ENCODE measurements around the gene PHAF1. TPM values are rescaled to one million over a fixed set of nuclear protein-coding genes. Genes with fewer than 3 reads are reported as not detected.
A peak's percentile ranks its signal among the peaks of the same experiment; 100 is the strongest.

The PHAF1 gene
- total and polyA plus RNA-seq, 2 of the 13 experiments (the other 11 are each of a cell fraction or from before 2014, with no cell fraction given): 48.3 to 174 TPM

GRCh38 chr16:67157892-67158635, 48.3 kb downstream of the PHAF1 start:
- Histone ChIP-seq H3K36me3 (replicated peaks in 1 of 2; ENCODE audit: control insufficient read depth in 1 of 2, insufficient read depth in 2 of 2, low read length in 2 of 2) (no peaks in the 10 kb centered on the region), H3K79me2 (ENCODE audit: insufficient read depth, low read length) (no peaks in the 10 kb centered on the region), H3K9me3 (ENCODE audit: low read length) (no peaks in the 10 kb centered on the region), H3K4me3 (replicated peaks in 1 of 3; ENCODE audit: insufficient read depth in 1 of 3, low read depth in 2 of 3, low read length in 3 of 3) (no peak overlapping the region), H3K27ac (ENCODE audit: extremely low read length, insufficient read depth, low read length) (no peak overlapping the region), H2AFZ (ENCODE audit: low read length) (no peak overlapping the region), H4K20me1 (ENCODE audit: insufficient read depth, low read length) (no peaks in the 10 kb centered on the region), H3K27me3 (ENCODE audit: control insufficient read depth in 1 of 2, insufficient read depth in 2 of 2, low read length in 2 of 2) (peaks cover 4% of the 10 kb centered on the region in 2 experiments; a peak in 2 of 5 replicates), H3K4me2 (ENCODE audit: low read depth, low read length) (peak overlapping the region; percentile 26; the same call in 1 of the 2 replicates), H3K4me1 (ENCODE audit: insufficient read depth, low read length) (peaks cover 45% of the 10 kb centered on the region), H3K9ac (ENCODE audit: insufficient read depth, low read depth, low read length) (no peak overlapping the region)
- no TSS peak for BruUV-seq (replicated peaks)
- FAIRE-seq: no peak
- WGBS (ENCODE audit: low lambda C conversion rate): 50% methylated on average over 7 of the region's 7 CpGs
- ChIA-PET POLR2A (interaction anchor here (1.0 to 5.7 kb wide), 5 partner anchors 12 to 140 kb away, joined by 3 to 54 read pairs (median 3); partner anchors contain the start of genes NOL3 and PHAF1), CTCF (ENCODE audit: low intra/inter-chr PET ratio, low total read pairs) (interaction anchor here (1.1 kb wide), 1 partner anchor 27 kb away, joined by 3 read pairs; no protein-coding TSS in a partner anchor)
- intact Hi-C loops (cut with micrococcal nuclease; ENCODE audit: unreplicated experiment): loop anchor here (5.0 to 10.0 kb wide), 2 partner anchors 201 to 263 kb away; no protein-coding TSS in a partner anchor
- no peak for DNase-seq (ENCODE audit: low spot score)
- no peak for ATAC-seq
- in situ Hi-C loops (cut with HindIII; ENCODE audit: extremely low pct_ligation_motif_present, low pct_unique_long_range_greater_than_20kb): loop anchor here (5.0 kb wide), 2 partner anchors 141 to 181 kb away; no protein-coding TSS in a partner anchor
- TF ChIP-seq, protein P1, sequence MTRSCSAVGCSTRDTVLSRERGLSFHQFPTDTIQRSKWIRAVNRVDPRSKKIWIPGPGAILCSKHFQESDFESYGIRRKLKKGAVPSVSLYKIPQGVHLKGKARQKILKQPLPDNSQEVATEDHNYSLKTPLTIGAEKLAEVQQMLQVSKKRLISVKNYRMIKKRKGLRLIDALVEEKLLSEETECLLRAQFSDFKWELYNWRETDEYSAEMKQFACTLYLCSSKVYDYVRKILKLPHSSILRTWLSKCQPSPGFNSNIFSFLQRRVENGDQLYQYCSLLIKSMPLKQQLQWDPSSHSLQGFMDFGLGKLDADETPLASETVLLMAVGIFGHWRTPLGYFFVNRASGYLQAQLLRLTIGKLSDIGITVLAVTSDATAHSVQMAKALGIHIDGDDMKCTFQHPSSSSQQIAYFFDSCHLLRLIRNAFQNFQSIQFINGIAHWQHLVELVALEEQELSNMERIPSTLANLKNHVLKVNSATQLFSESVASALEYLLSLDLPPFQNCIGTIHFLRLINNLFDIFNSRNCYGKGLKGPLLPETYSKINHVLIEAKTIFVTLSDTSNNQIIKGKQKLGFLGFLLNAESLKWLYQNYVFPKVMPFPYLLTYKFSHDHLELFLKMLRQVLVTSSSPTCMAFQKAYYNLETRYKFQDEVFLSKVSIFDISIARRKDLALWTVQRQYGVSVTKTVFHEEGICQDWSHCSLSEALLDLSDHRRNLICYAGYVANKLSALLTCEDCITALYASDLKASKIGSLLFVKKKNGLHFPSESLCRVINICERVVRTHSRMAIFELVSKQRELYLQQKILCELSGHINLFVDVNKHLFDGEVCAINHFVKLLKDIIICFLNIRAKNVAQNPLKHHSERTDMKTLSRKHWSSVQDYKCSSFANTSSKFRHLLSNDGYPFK (CRISPR knock-in tag; IDR thresholded peaks at IDR 0.05; ENCODE audit: borderline replicate concordance): 0 out of 2 replicates have a peak, but pooled peaks have one; percentile 22
- TF ChIP-seq TOE1 (CRISPR knock-in tag; IDR thresholded peaks at IDR 0.05) (no peak), NAIF1 (CRISPR knock-in tag; IDR thresholded peaks at IDR 0.05; ENCODE audit: borderline replicate concordance) (no peak), HNRNPK (IDR thresholded peaks at IDR 0.05; ENCODE audit: low read depth, low read length, poor library complexity, severe bottlenecking) (peak; percentile 47), KDM2A (CRISPR knock-in tag; IDR thresholded peaks at IDR 0.05; ENCODE audit: borderline replicate concordance, low read depth) (no peak), SALL1 (CRISPR knock-in tag; IDR thresholded peaks at IDR 0.05) (peak; percentile 26; the same call in 1 of the 2 replicates), MYC (CRISPR knock-in tag; IDR thresholded peaks at IDR 0.05; ENCODE audit: borderline replicate concordance) (0 out of 2 replicates have a peak, but pooled peaks have one; percentile 15), SUZ12 (IDR thresholded peaks at IDR 0.05; ENCODE audit: low read depth, low read length) (no peak), DMAP1 (CRISPR knock-in tag; IDR thresholded peaks at IDR 0.05) (no peak), HMG20A (CRISPR knock-in tag; IDR thresholded peaks at IDR 0.05; ENCODE audit: borderline replicate concordance) (no peak), CBX5 (CRISPR knock-in tag; IDR thresholded peaks at IDR 0.05; ENCODE audit: borderline replicate concordance) (no peak), TRAFD1 (CRISPR knock-in tag; IDR thresholded peaks at IDR 0.05; ENCODE audit: borderline replicate concordance) (no peak), JARID2 (CRISPR knock-in tag; IDR thresholded peaks at IDR 0.05; ENCODE audit: insufficient replicate concordance) (no peak)
- TF ChIP-seq, protein P2, sequence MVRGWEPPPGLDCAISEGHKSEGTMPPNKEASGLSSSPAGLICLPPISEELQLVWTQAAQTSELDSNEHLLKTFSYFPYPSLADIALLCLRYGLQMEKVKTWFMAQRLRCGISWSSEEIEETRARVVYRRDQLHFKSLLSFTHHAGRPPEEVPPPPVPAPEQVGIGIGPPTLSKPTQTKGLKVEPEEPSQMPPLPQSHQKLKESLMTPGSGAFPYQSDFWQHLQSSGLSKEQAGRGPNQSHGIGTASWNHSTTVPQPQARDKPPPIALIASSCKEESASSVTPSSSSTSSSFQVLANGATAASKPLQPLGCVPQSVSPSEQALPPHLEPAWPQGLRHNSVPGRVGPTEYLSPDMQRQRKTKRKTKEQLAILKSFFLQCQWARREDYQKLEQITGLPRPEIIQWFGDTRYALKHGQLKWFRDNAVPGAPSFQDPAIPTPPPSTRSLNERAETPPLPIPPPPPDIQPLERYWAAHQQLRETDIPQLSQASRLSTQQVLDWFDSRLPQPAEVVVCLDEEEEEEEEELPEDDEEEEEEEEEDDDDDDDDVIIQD (CRISPR knock-in tag; IDR thresholded peaks at IDR 0.05; ENCODE audit: low read depth): no peak
- TF ChIP-seq, protein P3, sequence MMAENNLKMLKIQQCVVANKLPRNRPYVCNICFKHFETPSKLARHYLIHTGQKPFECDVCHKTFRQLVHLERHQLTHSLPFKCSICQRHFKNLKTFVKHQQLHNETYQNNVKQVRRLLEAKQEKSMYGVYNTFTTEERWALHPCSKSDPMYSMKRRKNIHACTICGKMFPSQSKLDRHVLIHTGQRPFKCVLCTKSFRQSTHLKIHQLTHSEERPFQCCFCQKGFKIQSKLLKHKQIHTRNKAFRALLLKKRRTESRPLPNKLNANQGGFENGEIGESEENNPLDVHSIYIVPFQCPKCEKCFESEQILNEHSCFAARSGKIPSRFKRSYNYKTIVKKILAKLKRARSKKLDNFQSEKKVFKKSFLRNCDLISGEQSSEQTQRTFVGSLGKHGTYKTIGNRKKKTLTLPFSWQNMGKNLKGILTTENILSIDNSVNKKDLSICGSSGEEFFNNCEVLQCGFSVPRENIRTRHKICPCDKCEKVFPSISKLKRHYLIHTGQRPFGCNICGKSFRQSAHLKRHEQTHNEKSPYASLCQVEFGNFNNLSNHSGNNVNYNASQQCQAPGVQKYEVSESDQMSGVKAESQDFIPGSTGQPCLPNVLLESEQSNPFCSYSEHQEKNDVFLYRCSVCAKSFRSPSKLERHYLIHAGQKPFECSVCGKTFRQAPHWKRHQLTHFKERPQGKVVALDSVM (CRISPR knock-in tag; IDR thresholded peaks at IDR 0.05): peak; percentile 75

All from HepG2 (cell line).